ENCODE measurements around the gene C3orf52.

- TF ChIP-seq POLR2A (IDR thresholded peaks at IDR 0.05; ENCODE audit: low read depth, low read length) (no peak), TAF1 (IDR thresholded peaks at IDR 0.05; ENCODE audit: low read depth, low read length) (no peak), POLR2AphosphoS5 (IDR thresholded peaks at IDR 0.05; ENCODE audit: low read depth, low read length) (no peak), POU2F2 (IDR thresholded peaks at IDR 0.05; ENCODE audit: low read depth, low read length) (no peak), PAX5 (IDR thresholded peaks at IDR 0.05; ENCODE audit: insufficient read depth, low read length, severe bottlenecking) (no peak)
Measured at GRCh38 chr3:112048911-112049310, 37.3 kb upstream of the C3orf52 start.

Measured in GM12891 (cell line).